ENCODE data around the gene PARM1.

DNA sequence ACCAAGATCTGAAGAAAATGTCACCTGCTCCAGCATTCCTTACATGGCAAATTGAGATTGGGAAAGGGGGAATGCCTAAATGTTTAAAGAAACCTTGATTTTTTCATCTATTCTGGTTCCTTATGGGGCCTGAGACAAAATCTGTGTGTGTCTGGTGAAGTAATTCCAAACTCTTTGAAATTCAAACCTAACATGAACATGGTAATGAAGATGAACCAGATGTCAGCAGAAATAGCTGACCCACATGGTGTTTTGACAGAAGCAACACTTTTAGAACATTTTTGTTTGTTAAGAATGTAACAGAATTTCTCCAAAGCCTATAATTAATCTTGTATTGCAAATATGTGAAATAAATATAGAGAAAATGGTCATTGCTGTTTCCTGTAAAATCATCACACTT lies 133.0 kb downstream of the PARM1 start:
- TF ChIP-seq, protein P1, sequence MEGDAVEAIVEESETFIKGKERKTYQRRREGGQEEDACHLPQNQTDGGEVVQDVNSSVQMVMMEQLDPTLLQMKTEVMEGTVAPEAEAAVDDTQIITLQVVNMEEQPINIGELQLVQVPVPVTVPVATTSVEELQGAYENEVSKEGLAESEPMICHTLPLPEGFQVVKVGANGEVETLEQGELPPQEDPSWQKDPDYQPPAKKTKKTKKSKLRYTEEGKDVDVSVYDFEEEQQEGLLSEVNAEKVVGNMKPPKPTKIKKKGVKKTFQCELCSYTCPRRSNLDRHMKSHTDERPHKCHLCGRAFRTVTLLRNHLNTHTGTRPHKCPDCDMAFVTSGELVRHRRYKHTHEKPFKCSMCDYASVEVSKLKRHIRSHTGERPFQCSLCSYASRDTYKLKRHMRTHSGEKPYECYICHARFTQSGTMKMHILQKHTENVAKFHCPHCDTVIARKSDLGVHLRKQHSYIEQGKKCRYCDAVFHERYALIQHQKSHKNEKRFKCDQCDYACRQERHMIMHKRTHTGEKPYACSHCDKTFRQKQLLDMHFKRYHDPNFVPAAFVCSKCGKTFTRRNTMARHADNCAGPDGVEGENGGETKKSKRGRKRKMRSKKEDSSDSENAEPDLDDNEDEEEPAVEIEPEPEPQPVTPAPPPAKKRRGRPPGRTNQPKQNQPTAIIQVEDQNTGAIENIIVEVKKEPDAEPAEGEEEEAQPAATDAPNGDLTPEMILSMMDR (conservative IDR thresholded peaks at IDR 0.05; ENCODE audit: low read depth, low read length) = no peak
- no peak for TF ChIP-seq POLR2A (IDR thresholded peaks at IDR 0.05; ENCODE audit: low read depth, low read length)
- TF ChIP-seq CEBPB (IDR thresholded peaks at IDR 0.05; ENCODE audit: low read depth, low read length) = no peak
- TF ChIP-seq MXI1 (IDR thresholded peaks at IDR 0.05; ENCODE audit: borderline replicate concordance, low read depth, low read length) = no peak
- no peak for TF ChIP-seq ELK1 (IDR thresholded peaks at IDR 0.05; ENCODE audit: borderline replicate concordance, low read depth, low read length)
- TF ChIP-seq SMC3 (IDR thresholded peaks at IDR 0.05; ENCODE audit: low read depth, low read length) = no peak
- no peak for TF ChIP-seq FOS (IDR thresholded peaks at IDR 0.05; ENCODE audit: low read depth, low read length)
- no peak for TF ChIP-seq MAFK (IDR thresholded peaks at IDR 0.05; ENCODE audit: low read depth, low read length)
- no peak for TF ChIP-seq RFX5 (IDR thresholded peaks at IDR 0.05; ENCODE audit: low read depth, low read length)
- TF ChIP-seq, protein P2, sequence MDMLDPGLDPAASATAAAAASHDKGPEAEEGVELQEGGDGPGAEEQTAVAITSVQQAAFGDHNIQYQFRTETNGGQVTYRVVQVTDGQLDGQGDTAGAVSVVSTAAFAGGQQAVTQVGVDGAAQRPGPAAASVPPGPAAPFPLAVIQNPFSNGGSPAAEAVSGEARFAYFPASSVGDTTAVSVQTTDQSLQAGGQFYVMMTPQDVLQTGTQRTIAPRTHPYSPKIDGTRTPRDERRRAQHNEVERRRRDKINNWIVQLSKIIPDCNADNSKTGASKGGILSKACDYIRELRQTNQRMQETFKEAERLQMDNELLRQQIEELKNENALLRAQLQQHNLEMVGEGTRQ (IDR thresholded peaks at IDR 0.05; ENCODE audit: low read depth, low read length) = no peak
- TF ChIP-seq RAD21 (IDR thresholded peaks at IDR 0.05; ENCODE audit: low read length) = no peak
- TF ChIP-seq RCOR1 (IDR thresholded peaks at IDR 0.05; ENCODE audit: insufficient replicate concordance, low read length) = no peak
- no peak for TF ChIP-seq BHLHE40 (IDR thresholded peaks at IDR 0.05; ENCODE audit: low read depth, low read length)
